SH-SY5Y (cell line): Measurements from ENCODE around the gene REG3G.

Experiments
- GATA2 ChIP-seq: IDR thresholded peaks from 2 replicates; pipeline ENCODE4 v1.6.1; 2011; ENCODE audit warnings: mild to moderate bottlenecking, low read depth, low read length
- GATA3 ChIP-seq: IDR thresholded peaks from 2 replicates; pipeline ENCODE4 v1.6.1; 2011; ENCODE audit warnings: low read depth, mild to moderate bottlenecking, low read length, moderate library complexity

DNA sequence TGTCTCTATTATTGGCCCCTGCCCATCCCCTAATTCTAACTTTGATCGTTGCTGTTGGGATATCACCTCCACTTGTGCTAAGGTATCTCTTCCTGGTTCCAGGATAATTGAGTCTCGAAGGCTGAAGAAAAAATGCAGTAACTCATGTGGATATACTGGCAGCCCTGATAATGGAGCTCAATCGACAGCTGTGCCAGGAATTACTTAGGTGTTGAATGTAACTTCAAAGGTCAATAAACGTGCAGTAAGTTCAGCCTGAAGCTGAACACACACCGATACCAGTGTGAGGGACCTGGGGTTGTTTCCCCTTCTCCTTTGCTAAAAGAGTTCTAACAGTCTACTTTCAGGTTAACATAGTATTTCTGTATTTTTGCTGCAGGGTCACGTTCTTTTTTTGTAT, 11.9 kb upstream of the REG3G start:
- TF ChIP-seq GATA2: no peak
- no peak for TF ChIP-seq GATA3
